Measurements from ENCODE around the gene CCDC148. TPM values are rescaled to one million over a fixed set of nuclear protein-coding genes. Genes with fewer than 3 reads are reported as not detected.

CCDC148 gene
- total RNA-seq, 1 donor from 2014 or later: 0.52 TPM

DNA sequence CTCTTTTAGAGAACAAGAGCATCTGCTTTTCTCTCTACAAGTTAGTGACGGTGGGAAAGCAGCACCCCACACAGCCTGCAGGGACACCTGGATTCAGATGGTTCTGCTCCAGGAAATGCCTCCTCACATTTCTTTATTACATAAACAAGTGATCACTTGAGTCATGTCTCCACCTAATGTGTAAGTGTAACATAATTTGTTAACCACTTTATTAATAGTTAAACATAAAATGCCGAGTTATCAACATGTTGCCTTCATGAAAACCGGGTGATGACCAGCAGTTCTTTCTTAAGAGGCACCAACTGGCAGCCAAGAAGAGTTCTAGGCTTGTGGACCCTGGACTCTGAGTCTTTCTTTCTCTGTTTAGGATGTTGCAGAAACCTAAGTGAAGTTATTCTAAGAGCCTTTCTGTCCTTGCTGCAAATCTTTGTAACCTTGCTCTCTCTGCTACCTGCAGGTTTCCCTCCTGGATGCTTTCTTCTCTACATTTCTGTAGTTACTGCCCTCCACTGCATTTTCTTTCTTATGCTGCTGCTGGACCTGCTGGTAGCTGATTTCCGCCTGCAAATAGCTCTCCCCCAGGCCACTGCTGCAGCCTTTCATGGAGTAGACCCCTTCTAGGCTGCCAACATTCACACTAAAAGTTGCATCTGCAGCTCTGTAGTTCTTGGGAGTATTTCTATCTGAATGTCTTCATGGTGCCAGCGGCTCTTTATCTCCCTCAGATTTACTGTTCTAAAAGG, 330.6 kb downstream of the CCDC148 start:
- peaks cover 0 to 2% (median 0%) of the 10 kb centered on the region in 3 donors for H3K9me3 ChIP-seq (ENCODE audit: control insufficient read depth in 3 of 3, low read length in 3 of 3)
- no peaks in the 10 kb centered on the region for H3K36me3 ChIP-seq (ENCODE audit: control insufficient read depth in 3 of 3, insufficient read depth in 3 of 3, low read length in 3 of 3)
- H3K27me3 ChIP-seq (ENCODE audit: control insufficient read depth in 3 of 3, insufficient read depth in 3 of 3, low read length in 3 of 3): no peaks in the 10 kb centered on the region
- H3K4me3 ChIP-seq (ENCODE audit: low read length in 3 of 3): no peak overlapping the region
- no peak overlapping the region for H3K27ac ChIP-seq (ENCODE audit: low read depth, low read length)
- no peaks in the 10 kb centered on the region for H3K4me1 ChIP-seq (ENCODE audit: control insufficient read depth in 3 of 3, insufficient read depth in 3 of 3, low read length in 3 of 3)
- no peak overlapping the region for H3K9ac ChIP-seq (ENCODE audit: low read depth in 1 of 3, low read length in 3 of 3)

DNA sequence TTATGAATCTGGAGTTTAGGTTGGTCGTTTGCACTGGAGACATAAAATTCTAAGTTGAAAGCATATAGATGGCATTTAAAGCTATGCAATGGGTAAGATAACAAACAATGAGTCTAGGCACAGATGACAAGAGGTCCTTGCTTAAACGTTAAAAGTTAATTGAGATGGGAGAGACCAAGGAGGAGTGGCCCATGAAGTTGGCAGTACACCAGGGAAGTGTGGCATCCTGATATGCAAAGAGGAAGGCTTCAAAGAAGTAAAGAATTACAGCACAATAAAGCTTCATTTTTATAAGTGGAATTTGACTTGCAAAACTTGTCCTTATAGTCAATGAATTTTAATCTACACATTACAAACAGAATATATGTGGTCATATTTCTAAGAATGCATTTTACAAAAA, 331.7 kb downstream of the CCDC148 start:
- Histone ChIP-seq H3K9me3 (ENCODE audit: control insufficient read depth in 3 of 3, low read length in 3 of 3) (peaks cover 0 to 2% (median 0%) of the 10 kb centered on the region in 3 donors), H3K4me1 (ENCODE audit: control insufficient read depth in 3 of 3, insufficient read depth in 3 of 3, low read length in 3 of 3) (no peaks in the 10 kb centered on the region), H3K4me3 (ENCODE audit: low read length in 3 of 3) (no peak overlapping the region), H3K27ac (ENCODE audit: low read depth, low read length) (no peak overlapping the region), H3K27me3 (ENCODE audit: control insufficient read depth in 3 of 3, insufficient read depth in 3 of 3, low read length in 3 of 3) (no peaks in the 10 kb centered on the region), H3K36me3 (ENCODE audit: control insufficient read depth in 3 of 3, insufficient read depth in 3 of 3, low read length in 3 of 3) (no peaks in the 10 kb centered on the region), H3K9ac (ENCODE audit: low read depth in 1 of 3, low read length in 3 of 3) (no peak overlapping the region)

Small RNA genes within 50 kb of the gene (small RNA-seq; reads per million reads assigned to genes)
- gene RN7SL393P: not detected

Other genes starting within 250 kb of the CCDC148 start
- gene PKP4, start 199 bp upstream of the CCDC148 start, total RNA-seq: 26.1 TPM